CD4-positive, alpha-beta T cell treated with Interleukin-21 for 1 hour (primary cell): ENCODE data around the gene ZBTB11.
A peak's percentile ranks its signal among the peaks of the same experiment; 100 is the strongest.
"Not testable (repeated sequence)": the region's sequence is repeated elsewhere in the genome, so short reads cannot be mapped to it uniquely, and the experiment has no call there.

Source experiments
- DNase-seq: peaks from one replicate; pipeline ENCODE4 v3.0.0-alpha.2; 2020

ZBTB11 gene

DNA sequence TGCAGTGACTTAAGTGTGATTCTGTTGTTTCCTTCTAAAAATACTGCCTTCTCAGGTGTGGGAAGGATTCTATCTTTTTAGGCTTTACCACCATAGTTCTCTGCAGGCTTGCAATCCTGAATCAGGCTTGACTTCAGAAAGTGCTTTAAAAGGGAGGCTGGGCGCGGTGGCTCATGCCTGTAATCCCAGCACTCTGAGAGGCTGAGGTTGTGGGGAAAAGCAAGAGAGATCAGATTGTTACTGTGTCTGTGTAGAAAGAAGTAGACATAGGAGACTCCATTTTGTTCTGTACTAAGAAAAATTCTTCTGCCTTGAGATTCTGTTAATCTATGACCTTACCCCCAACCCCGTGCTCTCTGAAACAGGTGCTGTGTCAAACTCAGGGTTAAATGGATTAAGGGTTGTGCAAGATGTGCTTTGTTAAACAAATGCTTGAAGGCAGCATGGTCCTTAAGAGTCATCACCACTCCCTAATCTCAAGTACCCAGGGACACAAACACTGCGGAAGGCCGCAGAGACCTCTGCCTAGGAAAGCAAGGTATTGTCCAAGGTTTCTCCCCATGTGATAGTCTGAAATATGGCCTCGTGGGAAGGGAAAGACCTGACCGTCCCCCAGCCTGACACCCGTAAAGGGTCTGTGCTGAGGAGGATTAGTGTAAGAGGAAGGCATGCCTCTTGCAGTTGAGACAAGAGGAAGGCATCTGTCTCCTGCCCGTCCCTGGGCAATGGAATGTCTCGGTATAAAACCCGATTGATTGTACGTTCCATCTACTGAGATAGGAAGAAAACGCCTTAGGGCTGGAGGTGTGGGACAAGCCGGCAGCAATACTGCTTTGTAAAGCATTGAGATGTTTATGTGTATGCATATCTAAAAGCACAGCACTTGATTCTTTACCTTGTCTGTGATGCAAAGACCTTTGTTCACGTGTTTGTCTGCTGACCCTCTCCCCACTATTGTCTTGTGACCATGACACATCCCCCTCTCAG lies 15.0 kb upstream of the ZBTB11 start:
- DNase-seq = not testable (repeated sequence)

DNA sequence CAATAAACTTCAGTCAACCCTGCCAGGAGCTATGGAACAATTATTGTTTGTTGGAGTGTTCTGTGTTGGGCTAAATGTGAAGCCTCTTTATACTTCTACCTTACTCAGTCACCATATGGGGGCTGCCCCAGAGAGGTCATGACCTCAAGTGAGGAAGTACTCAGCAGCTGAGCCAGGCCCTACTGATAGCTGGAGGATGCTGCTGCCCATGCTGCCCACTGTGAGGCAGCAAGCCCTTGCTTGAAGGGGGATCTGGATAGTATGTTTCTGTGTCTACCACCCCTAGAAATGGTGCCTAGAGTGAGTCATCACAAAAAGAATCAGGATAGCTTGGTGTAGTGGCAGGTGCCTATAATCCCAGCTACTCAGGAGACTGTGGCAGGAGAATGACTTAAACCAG lies 14.0 kb upstream of the ZBTB11 start:
- DNase-seq = no peak

DNA sequence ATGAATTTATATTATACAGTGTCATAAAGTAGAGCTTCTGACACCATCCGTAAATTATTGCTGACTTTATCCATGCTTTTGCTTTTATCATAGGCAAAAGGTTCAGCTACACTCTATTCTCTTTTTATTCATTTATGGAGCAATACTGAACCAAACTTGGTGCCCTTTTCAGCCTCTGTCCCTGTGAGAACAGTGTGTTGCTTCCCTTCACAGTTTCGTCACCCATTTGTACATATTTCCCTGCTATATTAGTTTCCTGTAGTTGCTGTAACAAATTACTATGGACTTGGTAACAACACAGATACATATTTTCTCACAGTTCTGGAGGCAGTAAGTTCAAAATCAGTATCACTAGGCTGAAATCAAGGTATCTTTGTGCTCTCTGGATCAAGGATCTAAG lies 12.4 kb upstream of the ZBTB11 start:
- DNase-seq = no peak

DNA sequence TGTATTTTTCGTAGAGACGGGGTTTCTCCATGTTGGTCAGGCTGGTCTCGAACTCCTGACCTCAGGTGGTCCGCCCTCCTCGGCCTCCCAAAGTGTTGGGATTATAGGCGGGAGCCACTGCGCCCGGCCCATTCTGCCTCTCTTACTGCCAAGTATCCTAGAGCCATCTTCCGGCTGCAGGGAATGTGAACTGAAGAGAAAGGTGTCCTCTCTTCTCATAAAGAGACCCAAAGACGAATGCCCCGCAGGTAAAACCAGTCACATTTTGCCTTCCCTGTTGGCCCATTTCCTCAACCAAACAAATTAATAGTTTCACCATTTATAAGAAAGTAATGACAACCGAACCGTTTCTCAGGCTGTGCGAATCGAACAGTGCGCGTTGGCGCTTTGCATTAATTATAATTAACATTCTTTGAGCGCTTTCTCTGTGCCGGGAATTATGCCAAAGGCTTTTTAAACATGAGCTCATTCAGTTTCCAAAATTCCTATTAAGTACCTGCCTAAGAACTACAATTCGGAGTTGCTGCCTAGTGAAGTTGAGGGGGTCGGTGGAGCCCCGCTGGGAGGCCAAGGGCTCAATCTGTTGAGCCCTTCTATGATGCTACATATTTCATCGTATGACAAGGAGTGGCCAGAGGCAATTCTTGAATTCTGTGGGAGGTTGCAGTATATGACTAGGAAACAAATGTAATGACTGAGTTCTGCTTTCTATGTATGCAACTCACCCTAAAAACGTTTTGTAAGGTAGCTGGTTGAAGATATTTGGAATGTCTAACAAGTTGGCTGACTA lies 10.4 kb upstream of the ZBTB11 start:
- DNase-seq = no peak

DNA sequence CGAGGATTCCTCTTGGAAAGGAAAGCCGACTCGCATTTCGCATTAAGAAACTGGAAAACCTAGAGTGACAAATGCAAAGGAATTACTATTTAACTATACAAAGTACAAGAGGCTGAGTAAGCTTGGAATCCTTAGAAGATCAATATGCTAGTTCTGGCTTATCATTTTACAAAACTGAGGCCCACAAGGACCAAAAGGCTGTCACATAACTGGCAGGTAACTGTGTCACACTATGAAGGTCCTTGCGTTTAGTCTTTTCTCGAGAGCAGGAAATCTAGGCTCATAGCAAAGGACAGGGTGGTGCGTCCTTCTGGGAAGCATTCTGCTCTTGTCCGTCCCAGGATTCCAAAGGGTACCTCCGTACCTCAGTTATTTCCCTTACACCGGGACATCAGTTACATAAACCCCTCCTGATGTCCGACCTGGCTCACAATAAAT lies 9.0 kb upstream of the ZBTB11 start:
- DNase-seq = no peak

DNA sequence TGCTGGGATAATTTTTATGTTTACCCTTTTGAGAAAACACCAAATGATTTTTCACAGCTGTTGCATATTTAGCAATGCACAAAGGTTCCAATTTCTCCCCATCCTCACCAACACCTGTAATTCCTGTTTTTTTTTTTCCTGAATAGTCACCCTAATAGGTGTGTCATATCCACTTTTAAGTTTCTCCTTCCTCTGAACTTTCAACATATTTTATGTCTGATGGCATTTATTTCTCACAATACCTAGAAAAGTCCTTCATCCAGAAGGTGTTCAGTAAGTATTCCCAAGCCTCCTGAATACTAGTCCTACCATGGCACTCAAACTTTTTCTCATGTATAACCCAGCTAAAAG lies 8.1 kb upstream of the ZBTB11 start:
- no peak for DNase-seq

DNA sequence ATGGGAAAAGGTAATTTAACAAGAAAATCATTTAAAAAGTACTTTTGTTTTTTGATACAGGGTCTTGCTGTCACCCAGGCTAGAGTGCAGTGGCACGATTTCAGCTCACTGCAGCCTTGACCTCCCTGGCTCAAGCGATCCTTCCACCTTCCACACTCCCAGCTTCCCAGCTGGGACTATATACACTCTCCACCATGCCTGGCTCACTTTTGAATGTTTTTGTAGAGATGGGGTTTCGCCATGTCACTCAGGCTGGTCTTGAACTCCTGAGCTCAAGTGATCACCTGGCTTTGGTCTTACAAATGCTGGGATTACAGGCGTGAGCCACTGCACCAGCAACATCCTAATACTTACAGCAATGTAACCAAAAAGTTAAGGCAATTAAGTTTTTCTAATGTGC lies 3.5 kb upstream of the ZBTB11 start:
- no peak for DNase-seq

DNA sequence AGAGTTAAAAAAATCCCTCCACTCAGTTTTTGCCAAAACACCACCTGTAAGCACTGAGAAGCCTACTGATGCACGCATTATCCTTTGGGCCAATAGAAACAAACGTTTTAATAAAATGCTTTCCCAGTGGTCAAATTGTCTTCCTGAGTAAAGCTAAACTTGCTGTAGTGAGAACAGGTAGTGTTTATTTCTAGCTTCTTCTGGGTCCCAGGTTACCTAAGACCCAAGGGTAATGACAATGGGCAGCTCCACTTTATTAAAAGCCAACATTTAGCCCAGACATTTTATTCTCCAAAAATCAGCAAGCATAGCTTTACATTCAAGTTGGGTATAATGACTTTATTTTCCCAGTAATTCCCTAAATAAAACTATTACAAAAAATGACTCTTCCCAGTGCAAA lies 1.9 kb upstream of the ZBTB11 start:
- DNase-seq = not testable (repeated sequence)

DNA sequence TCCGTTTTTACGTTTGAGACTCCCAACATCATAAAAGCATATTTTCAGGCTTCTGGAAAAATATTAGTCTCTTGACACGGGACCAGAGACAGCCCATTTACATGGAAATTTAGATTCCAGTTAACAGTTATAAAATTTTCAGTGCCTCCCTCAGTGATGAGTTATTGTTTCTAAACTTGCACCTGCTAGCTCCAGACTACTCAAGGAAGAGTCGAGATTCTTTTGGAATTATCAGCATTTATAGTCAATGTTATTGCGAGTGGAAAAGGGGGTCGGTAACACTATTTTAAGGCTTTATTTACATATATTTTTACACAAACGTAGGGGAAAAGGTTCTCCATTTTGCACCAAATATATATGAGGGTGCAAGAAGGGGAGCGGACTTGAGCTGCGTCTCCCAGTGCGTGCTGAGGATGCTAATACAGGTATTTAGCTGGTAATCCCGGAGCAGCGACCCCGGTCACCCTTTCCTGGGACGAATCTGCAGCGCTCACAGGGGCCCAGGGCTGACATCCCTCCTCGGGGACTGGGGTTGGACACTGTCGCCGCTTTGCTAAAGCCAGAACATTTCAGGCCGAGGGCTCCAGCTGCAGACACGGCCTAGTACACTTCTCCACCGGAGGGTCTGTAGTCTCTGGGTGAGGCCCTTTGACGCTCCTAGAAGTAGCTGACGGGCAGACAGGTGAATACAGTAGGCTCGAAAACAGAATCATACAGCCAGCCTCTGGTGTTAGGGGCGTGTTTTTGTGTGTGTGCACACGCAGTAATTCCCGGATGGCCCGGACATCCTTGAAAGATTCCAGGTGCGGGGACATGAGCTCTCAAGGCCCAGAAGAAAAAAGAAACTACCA lies 729 bp upstream of the ZBTB11 start:
- DNase-seq = no peak

DNA sequence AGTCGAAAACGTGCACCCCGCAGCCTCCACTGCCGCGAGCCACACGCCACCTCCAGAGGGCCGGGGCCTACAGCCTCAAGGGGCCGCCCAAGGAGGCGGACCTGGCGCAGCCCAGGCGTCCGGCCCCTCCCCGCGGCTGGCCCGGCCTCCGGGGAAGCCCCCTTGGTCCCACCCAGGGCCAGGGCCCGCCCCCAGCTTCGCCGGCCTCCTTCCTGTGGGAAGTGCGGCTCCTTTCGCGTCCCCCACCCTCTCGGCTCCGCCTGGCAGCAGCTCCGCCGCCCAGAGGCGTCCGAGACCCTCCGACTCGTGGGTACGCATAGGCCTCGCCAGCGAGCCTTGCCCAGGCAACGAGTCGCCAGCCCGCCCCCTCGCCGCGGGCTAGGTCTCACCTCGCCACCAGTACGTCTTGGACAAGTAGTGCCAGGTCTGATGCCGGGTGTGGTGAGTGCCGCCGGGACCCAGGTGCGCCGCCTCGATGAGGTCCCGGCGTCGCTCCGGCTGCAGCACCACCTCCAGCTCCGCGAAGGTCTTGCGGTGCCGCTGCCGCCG lies 642 bp downstream of the ZBTB11 start:
- DNase-seq = peak; percentile 96

DNA sequence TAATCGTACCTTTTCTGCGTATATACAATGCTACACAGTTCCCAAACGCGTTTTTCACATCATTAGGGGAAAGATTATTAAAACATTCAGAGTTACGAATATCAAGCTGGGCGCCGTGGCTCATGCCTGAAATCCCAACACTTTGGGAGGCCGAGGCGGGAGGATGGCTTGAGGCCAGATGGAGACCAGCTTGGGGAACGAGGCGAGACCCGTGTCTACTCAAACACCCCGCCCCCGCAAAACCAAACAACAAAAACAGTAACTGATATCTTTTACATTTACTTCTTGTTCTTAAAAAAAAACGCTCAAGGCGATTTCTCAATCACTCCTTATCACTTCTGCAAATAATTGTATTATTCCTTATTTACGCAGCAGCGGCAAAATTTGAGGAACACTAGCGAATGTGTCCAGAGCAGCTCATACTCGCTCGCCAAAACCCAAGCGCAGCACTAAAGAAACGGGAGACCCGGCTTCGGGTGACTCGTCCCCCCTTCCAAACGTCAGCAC lies 1.2 kb downstream of the ZBTB11 start:
- DNase-seq = no peak

DNA sequence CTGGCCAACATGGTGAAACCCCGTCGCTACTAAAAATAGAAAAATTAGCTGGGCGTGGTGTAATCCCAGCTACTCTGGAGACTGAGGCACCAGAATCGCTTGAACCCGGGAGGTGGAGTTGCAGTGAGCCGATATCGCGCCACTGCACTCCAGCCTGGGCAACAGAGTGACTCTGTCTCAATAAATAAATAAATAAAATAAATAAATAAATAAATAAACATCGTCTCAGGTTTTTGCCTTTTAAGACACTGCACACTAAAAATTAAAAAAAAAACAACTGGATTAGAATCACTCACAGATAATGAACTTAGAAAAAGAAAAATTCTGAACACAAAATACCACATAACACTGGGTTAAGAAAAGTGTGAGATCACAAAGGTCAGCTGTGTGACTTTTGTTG lies 2.4 kb downstream of the ZBTB11 start:
- DNase-seq = no peak

DNA sequence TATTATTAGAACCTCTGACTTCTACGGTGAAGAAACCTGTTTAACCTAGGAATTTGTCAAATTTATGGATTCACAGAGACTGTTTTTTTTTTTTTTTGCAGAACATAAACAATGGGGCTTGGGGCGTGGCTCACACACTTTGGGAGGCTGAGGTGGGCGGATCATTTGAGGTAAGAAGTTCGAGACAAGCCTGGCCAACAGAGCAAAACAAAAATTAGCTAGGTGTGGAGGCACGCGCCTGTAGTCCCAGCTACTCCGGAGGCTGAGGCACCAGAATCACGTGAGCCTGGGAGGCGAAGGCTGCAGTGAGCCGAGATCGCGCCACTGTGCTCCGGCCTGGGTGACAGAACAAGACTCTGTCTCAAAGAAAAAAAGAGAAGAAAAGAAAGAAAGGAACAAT lies 3.0 kb downstream of the ZBTB11 start:
- DNase-seq = no peak

DNA sequence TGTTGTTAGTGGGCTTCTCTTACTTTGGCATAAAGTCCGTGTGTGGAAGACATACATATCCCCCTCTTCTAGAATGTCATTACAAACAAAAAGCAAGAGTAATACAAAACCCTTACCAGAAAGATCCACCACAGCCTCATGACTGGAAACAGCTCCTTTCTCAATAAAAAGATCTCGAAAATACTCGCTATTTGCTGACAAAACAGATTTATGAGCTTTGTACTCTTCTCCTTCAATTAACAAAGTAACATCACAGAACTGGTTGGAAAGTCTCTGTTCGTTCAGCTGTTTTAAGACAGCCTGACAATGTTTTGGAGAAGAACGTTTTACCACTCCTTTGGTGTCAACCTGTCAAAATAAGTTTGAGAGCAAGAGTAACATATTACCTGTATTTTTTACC lies 5.9 kb downstream of the ZBTB11 start:
- DNase-seq = no peak

DNA sequence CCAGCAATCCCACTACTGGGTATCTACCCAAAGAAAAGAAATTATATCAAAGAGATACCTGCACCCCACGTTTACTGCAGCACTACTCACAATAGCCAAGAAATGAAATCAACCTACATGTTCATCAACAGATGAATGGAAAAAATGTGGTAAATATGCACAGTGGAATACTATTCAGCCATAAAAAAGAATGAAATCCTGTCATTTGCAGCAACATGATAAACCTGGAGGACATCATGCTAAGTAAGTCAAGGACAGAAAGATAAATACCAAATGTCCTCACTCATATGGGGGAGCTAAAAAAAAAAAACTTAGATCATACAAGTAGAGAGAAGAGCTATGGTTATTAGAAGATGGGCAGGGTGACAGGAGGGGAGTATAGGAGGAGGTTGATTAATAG lies 9.1 kb downstream of the ZBTB11 start:
- no peak for DNase-seq

DNA sequence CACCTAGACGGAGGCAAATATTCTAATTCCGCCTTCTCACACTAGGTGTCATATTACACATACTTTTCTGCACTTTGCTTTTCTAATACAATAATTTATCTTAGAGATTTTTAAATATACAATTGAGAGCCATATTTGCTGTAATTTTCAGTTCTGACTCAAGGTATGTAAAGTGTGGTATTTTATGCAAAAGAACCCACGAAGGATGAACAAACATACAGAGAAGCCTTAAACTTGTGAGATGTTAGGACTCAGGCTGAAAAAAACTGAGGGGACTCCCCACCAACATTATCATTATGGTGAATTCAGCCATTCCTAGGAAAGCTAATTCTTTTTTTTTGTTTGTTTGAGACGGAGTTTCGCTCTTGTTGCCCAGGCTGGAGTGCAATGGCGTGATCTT lies 9.6 kb downstream of the ZBTB11 start:
- DNase-seq = no peak

DNA sequence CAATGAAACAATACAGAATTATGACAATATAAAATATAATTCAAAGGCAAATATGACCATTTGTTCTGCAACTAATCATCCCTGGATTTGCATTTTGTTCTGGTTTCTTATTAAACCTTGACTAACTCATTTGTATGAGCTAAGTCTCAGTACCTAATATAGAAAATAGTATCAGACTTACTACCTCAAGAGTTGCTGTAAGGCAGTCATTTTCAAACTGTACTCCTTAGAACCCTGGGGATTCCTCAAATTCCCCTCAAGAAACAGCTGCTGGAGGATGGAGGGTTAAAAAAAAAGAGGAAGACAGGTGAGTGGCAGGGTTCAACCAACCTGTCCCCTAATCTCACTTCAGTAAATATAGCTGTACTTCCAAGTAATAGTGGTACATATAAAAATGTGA lies 11.1 kb downstream of the ZBTB11 start:
- no peak for DNase-seq

DNA sequence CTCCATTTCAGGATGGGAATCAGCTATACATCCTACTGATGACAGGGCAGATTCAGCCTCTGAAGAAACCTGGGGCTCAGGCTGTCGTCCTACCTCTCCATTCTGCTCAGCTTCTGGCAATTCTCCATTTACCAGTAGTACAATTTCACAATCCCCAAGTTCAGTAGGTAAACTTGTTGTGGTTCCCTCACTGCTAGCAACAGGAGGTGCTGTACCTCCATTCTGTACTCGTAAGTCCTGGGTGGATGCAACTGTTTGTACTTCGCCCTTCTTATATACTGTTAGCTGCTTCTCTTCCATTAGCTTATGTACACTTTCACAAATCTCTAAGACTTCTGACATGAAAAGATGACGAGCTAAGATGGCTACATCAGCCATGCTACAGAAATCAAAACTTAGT lies 11.6 kb downstream of the ZBTB11 start:
- DNase-seq = no peak

DNA sequence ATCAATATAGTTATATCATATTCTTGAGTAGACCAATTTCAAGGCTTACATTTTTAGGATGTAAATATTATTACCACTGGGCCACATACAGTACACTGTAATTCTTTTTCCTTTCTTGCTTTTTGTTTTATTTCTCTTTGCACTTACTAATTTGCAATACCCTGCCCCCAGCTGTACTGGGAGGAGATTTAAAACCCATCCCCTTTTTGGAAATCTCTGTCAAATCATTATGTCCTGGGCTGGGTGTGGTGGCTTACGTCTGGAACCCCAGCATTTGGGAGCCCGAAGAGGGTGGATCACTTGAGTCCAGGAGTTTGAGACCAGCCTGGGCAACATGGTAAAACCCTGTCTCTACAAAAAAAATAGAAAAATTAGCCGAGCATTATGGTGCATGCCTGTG lies 16.2 kb downstream of the ZBTB11 start:
- DNase-seq = no peak

DNA sequence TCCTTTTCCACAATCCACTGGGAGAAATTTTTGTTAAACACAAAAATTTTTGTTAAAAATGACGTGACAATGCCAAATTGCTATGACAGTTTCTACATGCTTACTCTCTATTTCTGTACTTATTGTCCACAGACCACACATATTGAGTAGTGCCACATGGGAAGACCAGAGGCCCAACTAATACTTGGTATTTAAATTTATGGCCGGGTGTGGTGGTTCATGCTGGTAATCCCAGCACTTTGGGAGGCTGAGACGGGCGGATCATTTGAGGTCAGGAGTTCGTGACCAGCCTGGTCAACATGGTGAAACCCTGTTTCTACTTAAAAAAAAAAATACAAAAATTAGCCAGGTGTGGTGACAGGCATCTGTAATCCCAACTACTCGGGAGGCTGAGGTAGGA lies 20.3 kb downstream of the ZBTB11 start:
- DNase-seq = no peak

DNA sequence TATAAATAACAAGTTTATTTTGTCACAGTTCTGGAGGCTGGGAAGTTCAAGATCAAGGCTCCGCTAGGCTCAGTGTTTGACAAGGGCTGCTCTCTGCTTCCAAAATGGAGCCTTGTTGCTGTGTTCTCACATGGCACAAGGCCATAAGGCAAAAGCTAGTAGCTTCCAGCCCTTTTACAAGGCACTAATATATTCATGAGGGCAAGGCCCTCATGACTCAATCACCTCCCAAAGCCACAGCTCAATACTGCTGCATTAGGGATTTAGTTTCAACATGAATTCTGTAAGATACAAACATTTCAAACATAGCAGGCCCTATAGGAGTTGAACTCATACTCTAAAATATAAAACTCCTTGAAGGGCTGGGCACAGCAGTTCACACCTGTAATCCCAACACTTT lies 30.2 kb downstream of the ZBTB11 start:
- DNase-seq = no peak

DNA sequence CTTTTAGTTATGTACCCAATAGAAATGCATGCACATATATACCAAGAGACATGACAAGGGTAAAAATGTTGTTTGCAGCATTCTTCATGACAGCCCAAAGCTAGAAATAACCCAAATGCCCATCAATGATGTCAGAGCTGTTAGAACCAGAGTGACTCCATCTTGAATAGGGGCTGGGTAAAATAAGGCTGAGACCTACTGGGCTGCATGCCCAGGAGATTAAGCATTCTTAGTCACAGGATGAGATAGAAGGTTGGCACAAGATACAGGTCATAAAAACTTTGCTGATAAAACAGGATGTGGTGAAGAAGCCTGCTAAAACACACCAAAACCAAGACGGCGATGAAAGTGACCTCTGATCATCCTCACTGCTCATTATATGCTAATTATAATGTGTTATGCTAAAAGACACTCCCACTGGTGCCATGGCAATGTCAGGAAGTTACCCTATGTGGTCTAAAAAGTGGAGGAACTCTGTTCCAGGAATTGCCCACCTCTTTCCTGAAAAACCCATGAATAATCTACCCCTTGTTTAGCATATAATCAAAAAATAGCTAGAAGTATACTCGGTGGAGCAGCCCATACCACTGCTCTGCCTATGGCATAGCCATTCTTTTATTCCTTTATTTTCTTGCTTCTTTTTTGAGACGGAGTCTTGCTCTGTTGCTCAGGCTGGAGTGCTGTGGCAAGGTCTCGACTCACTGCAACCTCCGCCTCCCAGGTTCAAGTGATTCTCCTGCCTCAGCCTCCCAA lies 32.9 kb downstream of the ZBTB11 start:
- peak; percentile 77 for DNase-seq
